Neural crest cell (in vitro differentiated cells): ENCODE measurements around the gene MYBBP1A. TPM values are rescaled to one million over a fixed set of nuclear protein-coding genes. Genes with fewer than 3 reads are reported as not detected.

ENCODE experiments used
- DNase-seq: peaks from one replicate; pipeline ENCODE4 v3.0.0; 2021; ENCODE audit warnings: low read depth, mixed read lengths, low spot score
- H3K27ac Mint-ChIP-seq: one replicate; pipeline ENCODE4 v1.8.0; 2021; ENCODE audit warnings: mild to moderate bottlenecking, mixed read lengths; ENCODE audit not compliant: unreplicated experiment
- H3K27me3 Mint-ChIP-seq: 2 replicates; pipeline ENCODE4 v1.8.0; 2021; ENCODE audit warnings: low read depth, mild to moderate bottlenecking, mixed read lengths
- H3K36me3 Mint-ChIP-seq: 2 replicates; pipeline ENCODE4 v1.8.0; 2021; ENCODE audit warnings: low read depth, mild to moderate bottlenecking, mixed read lengths
- H3K4me1 Mint-ChIP-seq: 2 replicates; pipeline ENCODE4 v1.8.0; 2021; ENCODE audit warnings: mixed read lengths
- H3K4me3 Mint-ChIP-seq: one replicate; pipeline ENCODE4 v1.8.0; 2021; ENCODE audit warnings: mild to moderate bottlenecking, mixed read lengths
- H3K9me3 Mint-ChIP-seq: 2 replicates; pipeline ENCODE4 v1.8.0; 2021; ENCODE audit warnings: mixed read lengths
- total RNA-seq: library from RNA; stranded (reverse); gene quantifications from 2 replicates; pipeline ENCODE4 v1.2.1, GENCODE V29; 2021
- TF ChIP-seq, protein P1 (sequence below): fragments of 200-600 bp; sonication (generic); conservative IDR thresholded peaks from 2 replicates; pipeline ENCODE4 v1.5.0; 2021; ENCODE audit warnings: antibody characterized with exemption, mild to moderate bottlenecking

MYBBP1A gene
- total RNA-seq, 1 donor from 2014 or later, result 69.3 TPM

DNA sequence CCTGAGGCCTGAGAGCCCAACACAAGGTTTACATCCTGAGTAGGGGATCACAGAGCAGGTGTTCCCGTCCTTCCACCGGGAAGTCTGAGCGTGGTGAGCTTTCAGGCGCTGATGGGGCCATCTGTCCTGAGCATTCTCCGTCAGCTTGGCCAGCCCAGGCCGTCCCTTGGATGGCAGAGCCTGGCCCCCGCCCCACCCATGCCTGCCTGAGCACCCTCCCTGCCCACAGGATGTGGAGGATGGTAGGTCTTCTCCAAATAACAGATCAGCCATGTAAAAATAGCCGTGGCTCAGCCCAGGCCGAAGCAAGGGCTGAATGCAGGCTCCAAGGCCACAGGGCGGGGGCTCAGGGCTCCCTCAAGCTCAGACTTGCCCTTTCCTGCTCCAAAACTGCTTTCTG, 36.3 kb downstream of the MYBBP1A start:
- TF ChIP-seq, protein P1, sequence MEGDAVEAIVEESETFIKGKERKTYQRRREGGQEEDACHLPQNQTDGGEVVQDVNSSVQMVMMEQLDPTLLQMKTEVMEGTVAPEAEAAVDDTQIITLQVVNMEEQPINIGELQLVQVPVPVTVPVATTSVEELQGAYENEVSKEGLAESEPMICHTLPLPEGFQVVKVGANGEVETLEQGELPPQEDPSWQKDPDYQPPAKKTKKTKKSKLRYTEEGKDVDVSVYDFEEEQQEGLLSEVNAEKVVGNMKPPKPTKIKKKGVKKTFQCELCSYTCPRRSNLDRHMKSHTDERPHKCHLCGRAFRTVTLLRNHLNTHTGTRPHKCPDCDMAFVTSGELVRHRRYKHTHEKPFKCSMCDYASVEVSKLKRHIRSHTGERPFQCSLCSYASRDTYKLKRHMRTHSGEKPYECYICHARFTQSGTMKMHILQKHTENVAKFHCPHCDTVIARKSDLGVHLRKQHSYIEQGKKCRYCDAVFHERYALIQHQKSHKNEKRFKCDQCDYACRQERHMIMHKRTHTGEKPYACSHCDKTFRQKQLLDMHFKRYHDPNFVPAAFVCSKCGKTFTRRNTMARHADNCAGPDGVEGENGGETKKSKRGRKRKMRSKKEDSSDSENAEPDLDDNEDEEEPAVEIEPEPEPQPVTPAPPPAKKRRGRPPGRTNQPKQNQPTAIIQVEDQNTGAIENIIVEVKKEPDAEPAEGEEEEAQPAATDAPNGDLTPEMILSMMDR, result no peak
- Mint-ChIP-seq H3K36me3 (no peaks in the 10 kb centered on the region), H3K4me3 (no peak overlapping the region), H3K27ac (peak overlapping the region; percentile 35), H3K27me3 (no peaks in the 10 kb centered on the region), H3K9me3 (no peaks in the 10 kb centered on the region), H3K4me1 (peaks cover 23% of the 10 kb centered on the region)
- no peak for DNase-seq

DNA sequence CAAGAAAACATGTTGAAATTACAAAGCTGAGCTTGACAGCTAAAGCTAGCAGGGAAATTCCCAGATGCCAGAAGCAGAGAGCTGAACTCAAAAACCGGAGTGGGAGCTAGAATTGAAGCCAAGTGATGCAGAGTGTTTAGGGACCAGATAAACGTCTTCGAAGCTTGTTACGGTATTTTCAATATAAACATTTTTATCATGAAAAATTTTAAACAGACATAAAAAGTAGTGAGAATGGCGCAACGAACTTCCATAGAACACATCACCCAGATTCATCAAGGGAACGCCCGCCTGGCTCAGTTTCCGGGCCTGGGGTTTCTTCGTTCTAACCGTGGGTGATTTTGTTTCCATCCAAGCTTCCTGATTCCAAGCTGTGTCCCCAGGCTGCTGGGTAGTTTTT, 38.4 kb downstream of the MYBBP1A start:
- Mint-ChIP-seq H3K4me1 (peaks cover 10% of the 10 kb centered on the region), H3K9me3 (no peaks in the 10 kb centered on the region), H3K27me3 (no peaks in the 10 kb centered on the region), H3K36me3 (no peaks in the 10 kb centered on the region), H3K27ac (no peak overlapping the region), H3K4me3 (no peak overlapping the region)
- DNase-seq, result no peak
- TF ChIP-seq, protein P1, result no peak

DNA sequence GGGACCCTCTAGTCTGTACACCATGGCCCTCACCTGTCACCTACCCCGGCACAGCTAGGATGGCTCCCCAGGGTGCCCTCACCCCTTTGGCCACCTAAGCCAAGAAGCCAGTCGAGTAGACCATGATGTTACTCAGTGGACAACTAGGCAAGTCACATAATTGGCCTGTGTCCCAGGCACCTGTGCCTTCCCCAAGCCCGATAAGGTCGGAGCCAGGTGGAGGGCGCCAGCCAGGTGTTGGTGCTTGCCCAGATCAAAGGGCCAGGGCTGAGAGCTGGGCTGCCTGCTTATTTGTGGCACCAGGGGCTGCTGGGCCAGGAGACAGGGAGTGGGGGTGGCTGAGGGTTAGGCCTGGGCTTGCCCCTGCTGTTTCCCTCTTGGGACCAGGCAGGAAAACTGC, 39.7 kb downstream of the MYBBP1A start:
- no peaks in the 10 kb centered on the region for H3K27me3 Mint-ChIP-seq
- DNase-seq, result no peak
- no peak overlapping the region for H3K27ac Mint-ChIP-seq
- H3K4me1 Mint-ChIP-seq, result peaks cover 5% of the 10 kb centered on the region
- TF ChIP-seq, protein P1, result no peak
- no peaks in the 10 kb centered on the region for H3K9me3 Mint-ChIP-seq
- H3K4me3 Mint-ChIP-seq, result no peak overlapping the region
- H3K36me3 Mint-ChIP-seq, result no peaks in the 10 kb centered on the region

DNA sequence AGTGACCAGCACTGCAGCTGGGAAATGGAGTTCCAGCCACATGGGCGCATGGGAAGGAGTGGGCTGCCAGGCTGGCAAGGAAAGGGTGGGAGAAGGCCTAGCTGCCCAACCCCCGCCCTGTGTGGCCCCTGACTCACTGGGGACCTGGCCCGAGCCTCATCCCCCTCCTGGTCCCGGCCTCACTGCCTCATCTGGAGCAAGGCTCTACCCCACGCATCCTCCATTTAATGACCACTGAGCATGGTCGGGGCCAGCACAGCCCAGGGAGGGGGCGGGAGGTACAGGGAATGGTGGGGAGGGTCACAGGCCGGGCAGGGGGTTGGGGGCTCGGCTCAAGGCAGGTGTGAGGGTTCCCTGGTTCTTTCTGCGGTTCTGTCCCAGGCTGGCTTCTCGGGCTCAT, 40.4 kb downstream of the MYBBP1A start:
- H3K4me3 Mint-ChIP-seq, result no peak overlapping the region
- no peaks in the 10 kb centered on the region for H3K27me3 Mint-ChIP-seq
- peaks cover 3% of the 10 kb centered on the region for H3K4me1 Mint-ChIP-seq
- no peak for DNase-seq
- no peaks in the 10 kb centered on the region for H3K36me3 Mint-ChIP-seq
- H3K9me3 Mint-ChIP-seq, result no peaks in the 10 kb centered on the region
- no peak overlapping the region for H3K27ac Mint-ChIP-seq
- TF ChIP-seq, protein P1, result no peak

DNA sequence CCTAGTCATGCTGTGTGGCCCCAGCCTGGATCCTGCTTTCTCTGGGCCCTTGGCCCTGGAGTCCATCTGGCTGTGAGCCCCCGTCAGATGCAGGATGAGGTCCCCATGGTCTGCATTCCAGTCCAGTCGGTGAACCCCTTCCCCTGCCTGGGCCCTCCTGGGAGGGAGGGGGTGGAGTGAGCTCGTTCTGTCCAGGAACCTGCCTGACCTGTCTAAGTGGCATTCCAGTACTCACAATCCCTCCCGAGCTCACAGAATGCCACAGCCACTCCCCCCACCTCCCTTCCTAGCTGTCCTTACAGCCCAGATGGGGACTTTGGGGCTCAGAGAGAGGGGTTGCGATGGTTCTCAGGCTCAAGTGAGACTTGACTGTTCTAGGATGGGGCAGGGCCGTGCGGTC, 41.0 kb downstream of the MYBBP1A start:
- Mint-ChIP-seq H3K4me3 (no peak overlapping the region), H3K27ac (no peak overlapping the region), H3K4me1 (peaks cover 3% of the 10 kb centered on the region), H3K36me3 (no peaks in the 10 kb centered on the region), H3K9me3 (no peaks in the 10 kb centered on the region), H3K27me3 (no peaks in the 10 kb centered on the region)
- TF ChIP-seq, protein P1, result no peak
- DNase-seq, result no peak
